HG02852 (cell line): ENCODE data around the gene CD84.
"Not testable (repeated sequence)": the region's sequence is repeated elsewhere in the genome, so short reads cannot be mapped to it uniquely, and the experiment has no call there.

Experiments used
- ATAC-seq: cut with Tn5 transposase; IDR thresholded peaks from one replicate; pipeline ENCODE4 v1.9.1; 2021; ENCODE audit warnings: mild to moderate bottlenecking, moderate library complexity; ENCODE audit not compliant: unreplicated experiment

CD84 gene

DNA sequence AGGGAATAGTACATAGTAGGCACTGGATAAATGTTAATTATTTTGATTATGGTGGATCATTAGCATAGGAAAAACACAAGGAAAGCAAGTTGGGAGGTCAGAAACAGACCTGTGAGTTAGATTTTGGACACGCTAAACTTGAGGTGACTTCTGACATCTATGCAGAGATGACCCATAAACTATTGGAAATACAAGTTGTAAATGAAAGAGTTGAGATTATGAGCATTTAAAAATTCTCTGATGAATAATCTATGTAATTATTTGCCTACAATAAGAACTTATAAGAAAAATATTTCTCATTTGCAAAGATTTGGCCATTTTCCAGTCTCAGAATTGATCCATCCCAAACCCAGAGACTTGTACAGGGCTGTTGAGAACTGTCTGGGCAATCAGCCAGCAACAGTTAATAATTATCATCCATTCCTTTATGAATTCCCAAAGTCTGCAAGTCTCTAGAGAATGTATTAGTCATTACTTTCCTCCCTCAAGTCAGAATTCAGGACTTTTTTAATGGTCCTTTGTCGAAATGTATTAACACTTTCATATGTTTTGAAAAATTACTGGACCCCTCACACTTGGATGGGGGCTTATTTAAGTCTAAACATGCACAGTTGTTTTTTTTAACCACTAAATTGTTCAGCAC is 36.9 kb downstream of the CD84 start:
- no peak for ATAC-seq

DNA sequence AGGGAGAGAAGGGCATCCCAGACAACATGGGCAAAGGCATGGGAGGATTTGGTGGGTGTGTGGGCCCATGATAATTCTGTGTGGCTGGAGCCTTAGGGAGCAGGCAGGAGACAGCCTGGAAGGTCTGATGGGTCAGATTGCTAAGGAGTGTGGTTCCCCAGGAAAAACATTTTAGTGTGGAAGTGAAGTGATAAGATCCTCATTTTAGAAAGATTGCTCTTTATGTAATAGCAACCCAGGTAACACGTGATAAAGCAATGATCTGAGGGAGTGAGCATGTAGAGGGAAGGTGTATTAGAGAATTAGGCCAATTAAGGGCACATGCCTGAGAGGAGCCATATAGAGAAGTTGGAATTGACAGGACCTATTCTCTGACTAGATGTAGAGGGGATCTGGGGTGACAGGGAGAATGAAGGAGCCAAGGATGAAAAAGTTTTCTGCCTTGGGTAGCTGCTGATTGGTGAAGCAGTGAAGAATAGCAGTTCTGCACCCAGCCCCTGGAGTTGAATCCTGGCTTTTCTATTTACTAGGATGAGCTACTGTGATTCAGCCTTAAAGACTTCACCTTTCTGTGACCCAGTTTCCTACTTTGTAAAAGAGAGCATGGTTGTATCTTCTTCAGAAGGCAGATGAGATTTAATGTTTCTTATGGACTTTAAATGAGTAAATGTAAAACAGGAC is 37.5 kb downstream of the CD84 start:
- no peak for ATAC-seq

DNA sequence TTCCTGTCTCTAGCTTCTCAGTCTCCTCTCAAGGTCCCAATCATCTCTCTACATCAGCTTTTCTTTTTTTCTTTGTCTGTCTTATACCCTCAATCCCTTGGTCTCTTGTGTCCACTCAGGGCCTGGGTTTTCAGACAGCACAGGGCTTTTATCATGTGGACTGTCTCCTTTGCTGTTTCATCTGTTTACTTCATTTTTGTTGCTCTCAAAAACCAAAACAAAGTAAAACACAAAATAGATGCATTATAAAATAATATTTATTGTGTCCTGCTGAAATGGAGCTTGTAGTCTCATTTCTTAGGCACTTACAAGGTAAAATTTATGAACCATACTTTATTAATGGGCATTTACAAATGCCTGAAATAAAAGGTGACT is 38.5 kb downstream of the CD84 start:
- ATAC-seq = no peak

DNA sequence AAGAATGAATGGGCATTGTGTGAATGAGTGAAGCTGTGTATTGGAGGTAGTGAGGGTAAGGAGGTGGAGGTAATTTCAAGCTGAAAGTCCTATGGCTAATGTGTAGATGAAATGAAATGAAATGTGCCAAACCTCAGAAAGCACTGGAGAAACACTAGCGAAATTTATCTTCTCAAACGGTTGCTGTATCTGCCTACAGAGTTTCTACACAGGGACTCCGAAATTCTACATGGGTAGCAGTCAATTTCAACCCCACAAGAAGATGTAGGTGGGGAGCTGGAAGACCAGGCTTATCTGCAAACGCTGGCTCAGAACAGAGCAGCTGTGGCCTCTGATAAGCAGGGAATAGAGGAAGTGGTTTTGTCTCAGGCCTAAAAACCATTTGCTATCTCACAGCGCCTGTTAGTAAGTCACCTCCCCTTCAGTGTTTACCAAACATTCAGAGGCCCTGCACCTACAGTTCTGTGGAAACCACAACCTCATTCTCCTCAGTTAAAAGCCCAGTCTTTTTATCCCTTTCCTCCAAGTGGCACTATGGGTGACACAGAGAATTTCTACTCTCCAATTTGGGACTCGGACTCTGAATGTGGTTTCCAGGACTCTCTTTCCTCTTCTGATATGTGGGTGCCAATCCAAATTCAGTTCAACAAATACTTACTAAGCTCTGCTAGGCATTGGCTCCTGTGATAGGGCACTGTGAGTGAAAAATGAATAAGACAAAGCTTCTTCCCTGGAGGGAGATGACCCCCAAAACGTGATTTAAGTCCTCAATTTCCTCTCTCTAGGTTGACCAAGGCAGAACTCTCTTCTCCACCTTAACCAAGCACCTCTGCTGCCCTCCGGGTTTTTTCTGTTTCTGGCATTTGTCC is 39.1 kb downstream of the CD84 start:
- ATAC-seq = peak; percentile 94

DNA sequence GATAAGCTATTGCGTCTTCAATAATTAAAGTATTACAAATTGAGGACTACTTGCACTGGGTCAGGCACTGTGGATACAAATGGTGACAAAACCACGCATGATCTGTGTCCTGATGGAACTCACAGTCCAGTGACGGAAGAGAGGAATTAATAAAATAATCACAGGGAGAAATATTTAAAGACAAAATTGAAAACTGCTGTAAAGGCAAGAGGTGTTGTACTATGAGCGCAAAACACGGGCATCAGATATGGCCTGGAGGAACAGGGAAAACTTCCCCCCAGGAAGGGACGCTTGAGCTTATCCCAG is 39.7 kb downstream of the CD84 start:
- no peak for ATAC-seq

DNA sequence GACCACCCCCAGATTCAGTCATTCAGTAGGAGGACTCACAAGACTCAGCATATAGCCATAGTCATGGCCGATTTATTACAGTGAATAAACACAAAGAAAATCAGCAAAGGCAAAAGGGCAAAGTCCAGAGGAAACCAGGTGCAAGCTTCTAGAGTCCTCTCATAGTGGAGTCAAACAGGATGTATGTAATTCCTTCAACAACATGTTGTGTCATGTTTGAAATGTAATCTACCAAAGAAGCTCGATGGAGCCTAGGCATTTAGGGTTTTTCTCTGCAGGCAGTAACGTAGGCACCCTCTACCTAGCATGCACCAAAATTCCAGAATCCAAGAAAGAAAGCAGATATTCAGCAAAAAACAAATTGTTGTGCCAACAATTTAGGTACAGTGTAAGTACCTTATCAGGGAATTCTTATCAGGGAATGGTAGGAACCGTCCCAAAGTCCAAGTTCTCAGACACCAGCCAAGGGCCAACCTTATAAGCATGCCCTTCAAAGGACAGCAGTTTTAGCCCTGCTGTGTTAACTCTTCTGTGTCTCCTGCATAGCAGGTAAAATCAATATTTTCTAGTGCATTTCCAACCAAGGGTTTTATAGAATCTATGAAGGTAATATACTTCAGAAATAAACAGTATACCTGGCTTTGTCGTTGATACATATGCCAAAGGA is 40.2 kb downstream of the CD84 start:
- no peak for ATAC-seq

DNA sequence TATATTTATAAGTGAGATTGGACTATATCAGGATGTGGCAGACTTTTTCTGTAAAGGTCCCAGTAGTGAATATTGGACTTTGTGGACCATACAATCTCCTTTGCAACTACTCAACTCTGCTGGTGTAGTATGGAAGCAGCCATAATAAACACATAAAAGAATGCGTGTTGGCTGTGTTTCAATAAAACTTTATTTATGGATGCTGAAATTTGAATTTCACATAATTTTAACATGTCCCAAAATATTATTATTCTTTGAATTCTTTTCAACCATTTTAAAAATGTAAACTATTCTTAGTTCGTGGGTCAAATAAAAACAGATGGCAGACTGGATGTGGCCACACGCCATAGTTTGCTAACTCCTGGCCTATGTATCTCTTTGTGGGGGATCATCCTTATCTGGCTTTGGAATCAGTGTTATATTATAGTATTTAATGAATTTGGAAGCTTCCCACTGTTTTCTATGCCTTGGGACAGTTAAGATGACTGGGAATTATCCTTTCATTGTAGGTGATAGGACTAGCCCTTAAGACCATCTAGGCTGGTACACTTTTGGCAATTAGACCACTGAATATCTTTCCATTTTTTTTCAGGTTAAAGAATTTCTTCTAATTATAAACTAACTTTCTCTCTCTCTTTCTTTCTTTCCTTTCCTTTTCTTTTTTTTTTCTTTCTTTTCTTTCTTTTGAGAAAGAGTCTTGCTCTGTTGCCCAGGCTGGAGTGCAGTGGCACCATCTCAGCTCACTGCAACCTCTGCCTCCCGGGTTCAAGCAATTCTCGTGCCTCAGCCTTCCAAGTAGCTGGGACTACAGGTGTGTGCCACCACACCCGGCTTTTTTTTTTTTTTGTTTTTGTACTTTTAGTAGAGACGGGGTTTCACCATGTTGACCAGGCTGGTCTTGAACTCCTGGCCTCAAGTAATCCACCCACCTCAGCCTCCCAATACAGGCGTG is 41.3 kb downstream of the CD84 start:
- no peak for ATAC-seq

DNA sequence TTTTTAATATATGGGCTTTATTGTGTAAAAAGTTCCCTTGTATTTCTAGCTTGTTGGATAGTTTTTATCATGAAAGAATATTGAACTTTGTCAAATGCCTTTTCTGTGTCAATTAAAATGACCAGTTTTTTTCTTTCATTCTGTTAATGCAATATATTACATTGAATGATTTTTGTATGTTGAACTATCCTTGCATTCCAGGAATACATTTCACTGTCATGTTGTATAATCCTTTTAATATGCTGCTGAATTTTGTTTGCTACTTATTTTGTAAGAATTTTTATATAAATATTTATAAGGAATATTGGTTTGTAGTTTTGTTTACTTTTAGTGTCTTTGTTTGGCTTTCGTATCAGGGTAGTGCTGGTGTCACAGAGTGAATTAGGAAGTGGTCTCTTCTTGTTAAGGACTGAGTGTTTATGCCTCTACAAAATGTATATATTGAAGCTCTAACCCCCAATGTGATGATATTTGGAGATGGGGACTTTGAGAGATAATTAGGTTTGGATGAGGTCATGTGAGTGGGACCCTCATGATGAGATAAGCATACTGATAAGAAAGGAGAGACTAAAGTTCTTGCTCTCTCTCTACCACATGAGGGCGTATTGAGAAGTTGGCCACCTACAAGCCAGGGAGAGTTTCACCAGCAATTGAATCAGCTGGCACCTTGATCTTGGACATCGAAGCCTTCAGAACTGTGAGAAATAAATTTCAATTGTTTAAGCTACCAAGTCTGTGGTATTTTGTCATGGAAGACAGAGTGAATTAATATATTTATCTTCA is 44.3 kb downstream of the CD84 start:
- no peak for ATAC-seq

DNA sequence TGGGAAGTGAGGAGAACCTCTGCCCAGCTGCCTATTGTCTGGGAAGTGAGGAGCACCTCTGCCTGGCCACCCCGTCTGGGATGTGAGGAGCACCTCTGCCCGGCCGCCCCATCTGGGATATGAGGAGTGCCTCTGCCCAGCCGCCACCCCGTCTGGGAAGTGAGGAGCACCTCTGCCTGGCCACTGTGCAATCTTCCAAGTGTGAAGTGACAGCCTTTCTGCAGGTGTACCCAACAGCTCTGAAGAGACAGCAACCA is 46.8 kb downstream of the CD84 start:
- ATAC-seq = not testable (repeated sequence)

DNA sequence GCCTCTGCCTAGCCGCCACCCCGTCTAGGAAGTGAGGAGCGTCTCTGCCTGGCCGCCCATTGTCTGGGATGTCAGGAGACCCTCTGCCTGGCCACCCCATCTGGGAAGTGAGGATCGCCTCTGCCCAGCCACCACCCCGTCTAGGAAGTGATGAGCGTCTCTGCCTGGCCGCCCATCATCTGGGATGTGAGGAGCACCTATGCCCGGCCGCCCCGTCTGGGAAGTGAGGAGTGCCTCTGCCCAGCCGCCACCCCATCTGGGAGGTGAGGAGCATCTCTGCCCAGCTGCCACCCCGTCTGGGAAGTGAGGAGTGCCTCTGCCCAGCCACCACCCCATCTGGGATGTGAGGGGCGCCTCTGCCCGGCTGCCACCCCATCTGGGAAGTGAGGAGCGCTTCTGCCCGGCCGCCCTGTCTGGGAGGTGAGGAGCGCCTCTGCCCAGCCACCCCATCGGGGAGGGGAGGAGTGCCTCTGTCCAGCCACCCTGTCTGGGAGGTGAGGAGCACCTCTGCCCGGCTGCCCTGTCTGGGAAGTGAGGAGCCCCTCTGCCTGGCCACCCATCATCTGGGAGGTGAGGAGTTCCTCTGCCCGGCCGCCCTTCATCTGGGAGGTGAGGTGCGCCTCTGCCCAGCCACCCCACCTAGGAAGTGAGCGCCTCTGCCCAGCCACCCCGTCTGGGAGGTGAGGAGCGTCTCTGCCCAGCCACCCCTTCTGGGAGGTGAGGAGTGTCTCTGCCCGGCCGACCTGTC is 47.3 kb downstream of the CD84 start:
- ATAC-seq = not testable (repeated sequence)

DNA sequence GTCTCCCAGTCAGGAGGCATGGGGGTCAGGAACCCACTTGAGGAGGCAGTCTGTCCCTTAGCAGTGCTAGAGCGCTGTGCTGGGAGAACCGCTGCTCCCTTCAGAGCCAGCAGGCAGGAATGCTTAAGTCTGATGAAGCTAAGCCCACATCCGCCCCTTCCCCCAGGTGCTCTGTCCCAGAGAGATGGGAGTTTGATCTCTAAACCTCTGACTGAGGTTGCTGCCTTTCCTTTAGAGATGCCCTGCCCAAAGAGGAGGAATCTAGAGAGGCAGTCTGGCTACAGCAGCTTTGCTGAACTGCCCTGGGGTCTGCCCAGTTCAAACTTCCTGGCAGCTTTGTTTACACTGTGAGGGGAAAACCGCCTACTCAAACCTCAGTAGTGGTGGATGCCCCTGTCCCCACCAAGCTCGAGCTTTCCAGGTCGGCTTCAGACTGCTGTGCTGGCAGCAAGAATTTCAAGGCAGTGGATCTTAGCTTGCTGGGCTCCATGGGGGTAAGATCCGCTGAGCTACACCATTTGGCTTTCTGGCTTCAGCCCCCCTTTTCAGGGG is 49.8 kb downstream of the CD84 start:
- not testable (repeated sequence) for ATAC-seq

DNA sequence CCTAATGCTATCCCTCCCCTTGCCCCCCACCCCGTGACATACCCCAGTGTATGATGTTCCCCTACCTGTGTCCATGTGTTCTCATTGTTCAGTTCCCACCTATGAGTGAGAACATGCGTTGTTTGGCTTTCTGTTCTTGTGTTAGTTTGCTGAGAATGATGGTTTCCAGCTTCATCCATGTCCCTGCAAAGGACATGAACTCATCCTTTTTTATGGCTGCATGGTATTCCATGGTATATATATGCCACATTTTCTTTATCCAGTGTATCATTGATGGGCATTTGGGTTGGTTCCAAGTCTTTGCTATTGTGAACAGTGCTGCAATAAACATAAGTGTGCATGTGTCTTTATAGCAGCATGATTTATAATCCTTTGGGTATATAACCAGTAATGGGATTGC is 55.5 kb downstream of the CD84 start:
- not testable (repeated sequence) for ATAC-seq

DNA sequence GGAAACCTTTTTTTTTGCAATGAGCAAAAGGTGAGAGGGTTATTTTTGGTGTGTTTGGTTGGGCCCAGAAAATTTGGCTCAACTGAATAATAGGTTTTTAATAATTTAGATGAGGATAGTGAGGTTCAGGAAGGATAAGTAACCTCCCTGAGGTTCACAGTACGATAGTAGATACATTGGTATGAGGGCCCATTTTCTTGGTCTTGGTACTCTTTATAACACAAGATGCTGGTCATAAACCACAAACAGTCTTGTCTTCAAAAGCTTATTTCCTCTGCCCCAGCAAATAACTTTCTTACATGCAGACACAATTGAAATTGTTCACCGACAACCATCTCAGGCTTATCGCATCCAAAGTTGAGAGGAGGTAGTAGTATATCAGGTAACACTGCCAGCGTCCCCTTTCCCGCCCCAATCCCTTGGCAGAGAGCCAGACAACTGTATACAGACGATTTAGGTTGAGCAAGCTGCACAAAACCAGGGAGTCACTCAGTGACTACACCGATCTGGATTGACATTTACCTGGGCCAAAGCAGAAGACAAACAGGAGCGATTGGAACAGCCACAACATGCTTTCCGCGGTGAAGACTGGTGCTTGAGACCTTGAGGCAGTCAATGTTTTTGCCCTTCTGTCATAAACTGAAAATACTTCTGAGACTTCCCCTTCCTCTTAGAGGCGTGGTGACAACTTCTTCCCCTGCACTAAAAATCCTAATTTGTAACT is 56.5 kb downstream of the CD84 start, which contains the start of gene SLAMF6:
Gene SLAMF6 (minus strand): TSS at position 634 of the 724 bp plus-strand sequence. CDS start 63 bp downstream, at position 571.
- ATAC-seq = peak; percentile 58

DNA sequence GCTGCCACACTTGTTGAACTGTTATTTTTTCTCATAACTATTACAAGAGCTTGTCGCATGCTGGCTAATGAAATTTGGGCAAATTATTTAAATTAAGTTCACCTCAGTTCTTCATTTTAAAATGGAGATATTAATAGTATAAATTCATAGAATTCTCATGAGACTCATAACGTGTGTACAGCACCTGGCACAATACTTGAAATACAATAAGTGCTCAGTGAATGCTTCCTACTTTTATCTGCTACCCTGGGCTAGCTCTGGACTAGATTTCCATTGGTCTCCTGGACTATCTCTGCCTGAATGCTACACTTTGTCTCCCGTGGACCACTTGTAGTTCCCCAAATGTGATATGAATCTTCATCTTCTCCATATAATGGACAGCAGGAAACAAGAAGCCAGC is 57.2 kb downstream of the CD84 start:
- no peak for ATAC-seq

DNA sequence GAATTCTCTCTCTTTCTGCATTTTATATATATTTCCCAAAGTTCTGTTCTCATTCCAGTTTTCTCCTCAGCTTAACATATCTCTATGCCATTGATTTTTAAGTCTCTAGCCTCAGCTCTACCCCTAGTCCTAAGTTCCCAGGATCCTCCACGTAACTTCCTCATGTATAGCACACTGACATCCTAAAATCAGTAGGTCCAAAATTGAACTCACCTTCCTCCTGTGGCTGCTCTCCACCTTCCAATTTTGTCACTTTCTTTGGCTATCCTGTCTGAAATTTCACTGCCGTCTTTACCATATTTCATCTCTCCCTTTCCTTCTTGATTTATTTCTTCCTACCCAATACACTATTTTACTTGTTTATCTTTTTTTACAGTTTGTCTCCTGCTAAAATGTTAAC is 57.7 kb downstream of the CD84 start:
- no peak for ATAC-seq

DNA sequence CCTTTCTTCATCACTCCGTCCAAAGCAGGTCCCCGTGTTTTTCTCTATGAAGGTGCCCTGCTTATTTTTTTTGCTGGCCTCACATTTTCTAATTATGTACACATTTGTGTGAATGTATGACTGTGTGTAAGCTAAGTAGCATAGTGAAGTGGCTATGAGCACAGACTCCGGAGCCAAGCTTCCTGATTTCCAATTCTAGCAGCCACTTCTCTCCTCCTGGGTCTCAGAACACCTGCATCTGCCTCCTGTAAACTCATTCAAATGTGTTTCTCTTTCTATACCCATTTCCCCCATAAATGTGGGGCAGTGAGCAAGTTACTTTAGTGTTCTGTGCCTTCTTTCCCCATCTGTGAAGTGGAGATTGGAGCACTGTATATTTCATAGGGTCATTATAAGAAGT is 58.3 kb downstream of the CD84 start:
- no peak for ATAC-seq

DNA sequence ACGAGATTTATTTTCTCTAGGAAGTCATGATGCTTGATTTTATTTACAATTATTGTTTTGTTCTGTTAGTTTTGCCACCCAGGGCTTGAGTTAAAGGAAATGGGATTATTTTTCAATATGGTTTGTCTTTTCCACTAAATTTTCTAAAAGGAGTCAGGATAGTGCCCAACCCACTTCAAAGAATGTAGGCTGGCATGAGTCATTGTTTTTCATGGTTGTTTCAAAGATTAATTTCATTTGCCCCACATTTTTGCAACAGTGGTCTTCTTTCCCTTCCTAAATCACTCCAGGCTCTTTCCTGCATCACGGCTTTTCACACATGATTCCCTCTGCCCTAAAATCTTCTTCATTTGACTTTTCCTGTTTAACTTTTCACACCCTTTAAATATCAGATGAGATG is 58.7 kb downstream of the CD84 start:
- no peak for ATAC-seq
